PC-9 (cell line): ENCODE results near the gene RIMS3.

Source experiments
- CTCF ChIP-seq: fragments of 200-600 bp; sonication (generic); conservative IDR thresholded peaks from 2 replicates; pipeline ENCODE4 v1.6.1; 2017; ENCODE audit warnings: mixed run types, antibody characterized with exemption, mild to moderate bottlenecking, moderate library complexity
- EZH2 ChIP-seq: fragments of 200-600 bp; sonication (generic); IDR thresholded peaks from 2 replicates; pipeline ENCODE4 v1.8.0; 2017; ENCODE audit warnings: antibody characterized with exemption, low read depth

DNA sequence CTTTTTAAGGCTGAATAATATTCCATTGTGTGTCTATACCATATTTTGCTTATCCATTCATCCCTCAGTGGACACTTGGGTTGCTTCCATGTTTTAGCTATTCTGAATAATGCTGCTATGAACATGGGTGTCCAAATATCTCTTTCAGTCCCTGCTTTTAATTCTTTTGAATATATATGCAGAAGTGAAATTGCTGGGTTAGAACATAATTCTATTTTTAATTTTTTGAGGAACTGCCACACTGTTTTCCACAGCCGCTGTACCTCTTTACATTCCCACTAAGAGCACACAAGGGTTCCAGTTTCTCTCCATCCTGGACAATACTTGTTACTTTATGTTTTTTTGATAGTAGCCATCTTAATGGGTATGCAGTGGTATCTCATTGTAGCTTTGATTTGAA lies 65.6 kb downstream of the RIMS3 start:
- no peak for TF ChIP-seq CTCF
- no peak for TF ChIP-seq EZH2
